A204.1 (cell line): ENCODE results near the gene TUBB4B.

Source experiments
- FAIRE-seq: peaks from 2 replicates; lab custom pipeline; 2012; peaks lifted over from hg19 to GRCh38; lab: Jason Lieb, UNC

The TUBB4B gene

DNA sequence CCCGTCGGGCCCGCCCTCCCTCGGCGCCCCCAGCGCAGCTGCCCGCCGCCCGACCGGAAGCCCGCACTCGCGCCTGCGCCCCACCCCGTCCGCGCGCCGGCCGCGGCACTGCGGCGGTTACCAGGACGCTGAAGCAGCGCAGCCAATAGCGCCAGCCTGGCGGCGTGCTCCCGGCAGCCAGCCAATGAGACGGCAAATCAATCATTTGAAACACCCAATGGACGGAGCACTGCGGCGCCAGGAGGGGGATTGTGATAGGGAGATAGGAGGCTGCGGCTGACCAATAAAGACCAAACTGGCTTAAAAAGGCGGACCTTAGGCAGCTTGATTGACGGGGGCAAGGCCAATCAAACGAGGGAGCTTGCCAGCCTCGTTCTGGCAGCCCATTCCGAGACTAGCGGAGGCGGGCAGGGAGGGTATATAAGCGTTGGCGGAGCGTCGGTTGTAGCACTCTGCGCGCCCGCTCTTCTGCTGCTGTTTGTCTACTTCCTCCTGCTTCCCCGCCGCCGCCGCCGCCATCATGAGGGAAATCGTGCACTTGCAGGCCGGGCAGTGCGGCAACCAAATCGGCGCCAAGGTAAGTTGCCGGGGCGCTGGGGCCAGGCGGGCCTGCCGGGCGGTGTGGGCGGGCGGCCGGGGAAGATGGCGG, at the start of gene TUBB4B:
Gene TUBB4B, plus strand, starts transcription at position 447 of the 649 bp plus-strand sequence. Its CDS starts 74 bp downstream, at position 521.
- peak; percentile 97 for FAIRE-seq

DNA sequence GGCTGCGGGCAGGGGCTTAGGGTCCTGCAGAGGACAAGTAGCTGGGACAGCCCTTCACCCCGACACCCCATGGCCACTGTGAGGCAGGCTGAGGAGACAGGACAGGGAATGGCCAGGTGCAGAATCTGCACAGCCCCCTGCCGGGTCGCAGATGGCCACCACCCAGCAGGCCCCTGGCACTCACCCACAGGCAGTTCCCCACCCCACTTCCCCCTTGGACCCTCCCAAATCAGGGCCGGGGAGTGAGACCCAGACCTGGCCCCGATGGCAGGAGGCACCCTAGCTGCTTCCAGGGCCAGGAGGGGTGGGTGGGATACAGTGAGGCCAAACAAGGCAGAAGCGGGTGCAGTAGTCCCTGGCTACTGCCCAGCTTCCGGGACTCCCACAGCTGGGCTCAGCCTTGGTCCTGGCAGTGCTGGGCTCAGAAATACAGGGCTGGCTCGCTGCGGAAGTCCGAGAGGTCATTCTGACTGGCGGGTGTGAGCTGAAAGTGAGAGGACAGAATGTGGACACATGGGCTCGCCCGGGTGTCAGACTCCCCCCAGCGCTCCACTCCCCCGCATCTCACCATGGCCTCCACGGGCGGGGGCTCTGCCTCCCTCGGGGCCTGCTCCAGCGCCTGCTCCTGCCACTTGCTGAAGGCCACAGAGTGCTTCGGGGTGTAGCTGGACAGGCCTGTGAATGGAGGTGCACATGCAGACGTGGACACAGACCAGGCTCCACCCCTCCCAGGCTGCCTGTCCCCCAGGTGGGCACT, 49.2 kb upstream of the TUBB4B start:
- FAIRE-seq: no peak

DNA sequence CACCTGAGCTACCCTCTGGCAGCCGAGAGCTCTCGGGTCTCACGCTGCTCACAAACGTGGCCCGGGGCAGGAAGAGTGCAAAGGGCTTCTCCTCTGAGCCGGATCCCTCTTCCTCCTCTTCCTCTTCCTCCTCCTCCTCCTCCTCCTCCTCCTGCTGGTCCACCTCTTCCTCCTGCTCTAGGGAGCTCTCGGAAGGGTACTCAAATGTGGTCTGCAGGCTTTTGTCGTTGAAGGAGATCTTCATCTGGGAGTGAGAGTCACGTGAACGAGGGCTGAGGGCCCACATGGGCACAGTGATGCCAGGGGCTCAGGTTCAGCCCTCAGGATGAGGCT, 48.7 kb upstream of the TUBB4B start:
- no peak for FAIRE-seq

DNA sequence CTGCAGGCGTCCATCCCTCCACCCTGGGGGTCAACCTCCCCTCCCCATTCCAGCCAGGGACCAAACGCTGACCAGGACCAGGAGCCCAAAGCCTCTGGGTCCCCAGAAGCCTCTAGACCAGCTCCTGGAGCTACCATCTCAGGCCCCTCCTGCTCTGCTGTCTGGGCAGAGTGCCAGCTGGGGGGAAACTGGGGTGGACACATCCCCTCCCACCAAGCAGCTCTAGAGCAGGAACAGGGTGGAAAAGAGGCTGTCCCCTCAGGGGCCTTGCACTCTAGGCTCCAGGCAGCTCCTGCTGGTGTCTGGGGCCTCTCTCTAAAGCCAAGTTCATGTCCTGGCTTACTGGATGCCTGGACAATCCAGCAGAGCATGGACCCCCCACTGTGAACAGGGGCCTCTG, 48.2 kb upstream of the TUBB4B start:
- no peak for FAIRE-seq

DNA sequence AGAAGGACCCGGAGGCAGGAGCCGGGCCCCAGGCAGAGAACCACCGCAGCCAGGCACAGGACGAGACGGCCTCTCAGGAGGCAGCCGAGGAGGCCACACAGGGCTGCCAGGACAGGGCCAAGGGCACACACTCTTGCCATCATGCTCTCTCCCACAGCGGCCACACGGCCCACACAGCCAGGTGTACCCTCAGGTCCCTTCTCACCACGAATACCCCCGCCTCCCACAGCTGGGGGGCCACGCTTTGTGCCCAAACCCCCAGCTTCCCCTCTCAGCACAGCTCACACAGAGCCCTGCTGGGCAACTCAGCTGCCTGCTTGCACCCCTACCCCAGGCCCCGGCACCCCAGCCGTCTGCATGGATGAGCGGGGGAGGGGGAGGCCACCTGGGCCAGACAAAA, 47.3 kb upstream of the TUBB4B start:
- no peak for FAIRE-seq

DNA sequence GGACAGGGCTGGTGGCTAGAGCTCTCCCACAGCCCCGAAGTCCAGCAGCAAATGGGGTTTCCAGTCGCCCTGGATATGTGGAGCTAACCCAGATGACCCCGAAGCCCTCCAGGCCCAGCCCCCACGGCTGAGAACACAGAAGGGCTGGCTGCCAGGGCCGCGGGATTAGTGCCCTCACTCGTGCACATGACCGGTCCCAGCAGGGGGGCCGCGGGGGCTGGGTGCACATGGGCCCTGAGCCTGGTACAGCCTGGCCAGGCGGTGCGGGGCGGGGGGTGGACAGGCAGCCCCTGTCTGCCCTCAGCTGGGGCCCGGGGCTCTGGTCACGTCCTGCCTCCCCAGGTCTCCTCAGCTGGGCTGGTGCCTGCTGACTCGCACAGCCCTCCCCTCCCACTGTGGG, 46.7 kb upstream of the TUBB4B start:
- FAIRE-seq: no peak

DNA sequence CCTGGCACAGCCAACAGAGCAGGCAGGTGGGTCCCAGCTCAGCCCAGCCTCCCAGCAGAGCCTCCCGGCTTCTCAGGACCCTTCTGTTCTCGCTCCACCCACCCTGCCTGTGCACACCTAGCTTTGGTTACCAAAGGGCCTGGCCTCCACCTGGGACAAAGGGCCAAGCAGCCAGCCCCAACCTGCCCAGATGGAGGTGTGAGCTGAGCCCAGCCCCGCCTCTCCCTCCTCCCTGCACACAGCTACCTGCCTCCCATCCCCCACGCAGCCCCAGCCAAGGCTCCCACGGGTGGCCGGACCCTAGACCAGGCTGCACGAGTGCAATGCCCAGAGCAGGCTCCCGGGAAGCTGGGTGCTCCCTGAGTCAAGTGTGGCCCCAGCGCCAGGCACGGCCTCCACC, 46.2 kb upstream of the TUBB4B start:
- no peak for FAIRE-seq

DNA sequence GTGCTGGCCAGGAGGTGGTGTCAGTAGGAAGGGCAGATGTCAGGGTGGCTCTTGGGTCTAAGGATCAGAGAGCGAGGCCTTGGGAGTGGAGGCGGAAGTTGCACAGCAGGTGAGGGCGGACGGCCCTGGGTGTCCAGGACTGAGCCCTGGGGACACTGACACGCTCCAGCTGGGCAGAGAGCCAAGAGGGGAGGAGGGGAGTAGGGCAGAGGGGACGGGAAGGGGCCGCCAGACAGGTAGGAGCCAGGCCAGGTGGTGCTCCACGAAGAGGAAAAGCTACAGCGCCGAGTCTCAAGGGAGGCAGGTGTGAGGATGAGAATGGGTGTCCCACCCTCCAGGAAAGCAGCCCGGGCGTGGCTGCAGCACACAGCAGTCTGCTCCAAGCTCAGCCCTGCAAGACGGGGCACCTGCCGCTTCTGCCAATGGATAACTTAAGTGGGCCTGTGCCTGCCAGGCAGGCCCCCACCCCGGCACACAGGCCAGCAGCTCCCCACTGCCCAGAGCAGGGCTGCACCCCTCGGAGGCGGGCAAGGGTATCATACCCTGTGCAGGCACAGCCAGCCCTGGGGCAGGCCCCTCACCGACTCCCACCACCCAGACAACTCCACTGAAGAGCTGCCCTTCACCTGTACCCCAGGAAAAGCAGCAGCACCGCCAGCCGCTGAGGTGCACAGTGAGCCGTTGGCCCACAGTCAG, 45.4 kb upstream of the TUBB4B start:
- no peak for FAIRE-seq

DNA sequence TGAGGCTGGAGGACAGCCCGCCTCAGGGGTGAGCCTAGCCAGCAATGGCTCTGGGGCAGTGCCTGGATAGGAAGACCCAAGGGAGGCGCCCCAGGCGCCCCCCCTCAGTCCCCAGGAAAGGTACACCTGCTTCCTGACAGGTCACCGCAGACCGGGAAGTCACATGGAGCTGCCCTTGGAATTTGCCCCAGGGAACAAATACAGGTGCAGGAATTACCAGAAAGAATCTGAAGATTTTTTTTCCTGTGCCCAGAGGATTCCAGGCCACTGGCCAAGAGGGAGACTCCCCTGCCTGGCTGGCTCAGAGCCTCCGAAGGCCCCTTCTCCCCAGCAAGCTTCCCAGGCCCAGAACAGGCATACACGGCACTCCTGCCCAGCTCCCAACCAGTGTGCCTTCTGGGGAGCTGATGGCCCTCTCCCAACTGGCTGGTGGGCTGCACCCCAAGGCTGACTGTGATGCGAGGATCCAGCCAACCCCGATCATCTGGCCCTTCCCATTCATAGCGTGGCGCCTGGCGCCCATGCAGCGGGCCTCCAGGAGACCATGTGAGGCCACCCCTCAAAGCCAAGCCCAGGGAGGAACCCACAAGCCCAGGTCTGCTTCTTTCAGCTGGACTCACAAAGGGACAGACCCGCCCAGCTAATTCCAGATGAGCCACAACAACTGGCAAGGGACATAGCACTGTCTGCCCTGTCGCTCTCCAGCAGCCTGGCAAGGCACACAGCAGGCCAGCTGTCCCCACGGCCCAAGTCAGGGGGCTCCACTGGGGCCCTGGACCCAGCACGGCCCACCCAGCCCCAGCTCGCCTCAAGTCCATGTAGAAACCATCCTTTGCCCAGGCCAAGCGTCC, 42.8 kb upstream of the TUBB4B start:
- FAIRE-seq: no peak

DNA sequence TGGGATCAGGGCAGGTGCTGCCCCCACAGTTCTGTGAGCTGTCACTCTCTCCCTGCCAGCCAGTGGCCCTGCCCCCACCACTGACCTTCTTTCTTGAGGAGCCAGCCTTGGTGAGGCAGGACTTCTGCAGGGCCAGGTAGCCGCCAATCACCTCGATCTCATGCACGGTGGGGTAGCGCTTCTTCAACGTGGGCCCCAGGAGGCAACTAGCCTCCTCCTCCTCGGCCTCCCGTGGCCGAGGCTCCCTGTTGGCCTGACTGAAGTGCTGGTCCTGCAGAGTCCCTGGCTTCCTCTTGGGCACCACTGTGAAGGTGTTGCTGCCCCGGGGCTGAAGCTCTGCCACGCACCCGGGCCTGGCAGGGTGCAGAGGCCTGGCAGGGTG, 42.2 kb upstream of the TUBB4B start:
- FAIRE-seq: no peak

DNA sequence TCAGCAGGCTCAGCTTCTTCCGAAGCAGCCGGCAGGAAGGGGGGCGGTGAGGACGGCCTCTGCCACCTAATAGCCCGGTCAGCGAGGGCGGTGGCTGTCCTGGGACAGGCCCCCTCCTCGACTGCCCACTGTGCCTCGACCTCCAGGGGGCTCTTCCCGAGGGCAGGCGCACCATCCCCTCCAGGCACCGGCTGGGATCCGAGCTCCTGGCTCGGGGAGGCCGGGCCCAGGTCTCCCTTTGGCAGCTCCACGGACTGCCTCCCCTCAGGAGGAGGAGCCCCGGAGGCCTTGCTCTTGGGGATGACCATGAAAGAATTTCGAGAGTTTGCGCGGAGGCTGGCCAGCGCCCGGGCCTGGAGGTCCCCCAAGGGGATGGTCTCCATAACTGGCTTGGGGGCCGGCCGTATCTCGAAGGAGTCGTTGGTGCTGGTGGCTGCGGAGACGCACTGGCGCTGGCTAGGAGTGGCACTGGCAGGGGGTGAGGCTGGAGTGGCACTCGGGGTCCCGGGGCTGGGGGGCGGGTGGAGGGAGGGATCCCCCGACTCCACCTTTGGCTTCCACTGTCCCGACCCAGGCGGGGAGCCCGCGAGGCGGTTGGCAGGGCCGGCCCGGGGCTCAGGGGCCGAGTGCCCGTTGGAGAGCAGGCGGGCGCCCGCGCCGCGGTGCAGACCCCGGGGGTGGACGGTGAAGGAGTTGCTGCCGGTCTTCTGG, 41.5 kb upstream of the TUBB4B start:
- no peak for FAIRE-seq

DNA sequence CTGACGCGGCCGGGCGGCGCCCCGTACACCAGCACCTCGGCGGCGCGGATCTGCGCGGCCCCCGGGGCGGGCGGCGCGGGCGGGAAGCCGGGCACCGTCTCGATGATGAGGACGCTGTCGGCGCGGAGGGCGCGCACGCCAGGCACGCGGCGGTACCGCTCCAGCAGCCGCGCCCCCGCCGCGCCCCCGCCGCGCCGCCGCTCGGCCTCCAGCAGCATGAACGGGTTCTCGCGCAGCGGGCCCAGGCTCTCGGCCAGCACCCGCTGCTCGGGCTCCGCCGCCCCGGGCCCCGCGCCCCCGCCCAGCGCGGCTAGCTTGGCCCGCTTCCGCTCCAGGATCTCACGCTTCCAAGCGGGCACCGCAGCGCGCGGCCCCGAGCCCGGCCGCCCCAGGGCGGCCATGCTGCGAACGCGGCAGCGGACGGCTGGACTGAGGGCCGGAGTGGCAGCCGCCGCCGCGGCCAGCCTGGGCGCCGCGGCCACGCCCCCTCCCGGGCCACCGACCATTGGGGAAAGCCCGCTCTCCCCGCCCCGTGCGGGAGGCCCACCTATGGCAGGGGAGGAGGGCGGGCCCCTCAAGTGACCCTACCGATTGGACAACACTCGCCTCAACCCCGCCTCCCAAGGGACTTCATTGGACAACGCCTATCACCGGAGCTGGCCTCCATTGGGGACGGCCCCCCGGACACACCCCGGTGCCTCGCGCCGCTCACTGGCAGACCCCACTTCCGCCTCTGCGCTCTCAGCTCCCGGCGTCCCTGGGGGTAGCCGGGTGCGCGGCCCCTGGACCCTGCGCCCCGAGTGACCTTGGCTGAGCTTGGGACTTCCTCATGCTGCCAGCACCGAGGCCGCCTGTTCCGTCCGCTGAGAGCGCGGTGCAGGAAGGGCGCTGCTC, 40.5 kb upstream of the TUBB4B start, which contains the start of gene TPRN:
Gene TPRN, minus strand, starts transcription at position 431 of the 894 bp plus-strand sequence. Its CDS starts 30 bp downstream, at position 401.
- peak; percentile 96 for FAIRE-seq

DNA sequence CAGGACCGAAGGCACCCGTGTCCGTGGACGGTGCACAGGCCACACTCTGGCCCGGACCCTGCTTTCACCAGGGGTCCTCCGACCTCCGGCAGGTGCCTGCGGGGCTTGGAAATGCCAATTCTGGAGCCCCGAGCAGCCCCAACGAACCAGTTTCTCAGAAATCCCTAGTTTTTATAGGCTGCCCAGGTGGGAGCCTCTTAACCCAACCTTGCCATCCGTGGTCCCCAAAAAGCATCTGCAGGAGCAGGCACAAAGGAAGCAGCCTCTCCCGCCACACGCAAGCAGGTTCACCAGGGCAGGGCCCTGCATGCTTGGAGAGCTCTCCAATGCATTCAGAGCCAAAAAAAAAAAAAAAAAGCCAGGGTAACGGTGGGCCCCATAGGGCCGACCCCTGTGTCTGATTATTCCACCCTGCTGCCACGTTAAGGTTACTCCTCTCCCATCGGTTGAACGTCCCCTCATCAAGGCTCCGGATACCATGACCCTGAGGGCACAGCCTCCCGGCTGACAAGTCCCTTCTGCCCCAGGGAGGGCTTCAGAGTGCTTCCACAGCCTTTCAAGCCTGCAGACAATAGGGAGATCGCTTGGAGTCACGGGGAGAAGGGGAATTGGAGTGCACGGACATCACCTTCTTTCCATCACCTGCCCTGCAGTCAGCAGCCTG, 39.8 kb upstream of the TUBB4B start:
- no peak for FAIRE-seq

DNA sequence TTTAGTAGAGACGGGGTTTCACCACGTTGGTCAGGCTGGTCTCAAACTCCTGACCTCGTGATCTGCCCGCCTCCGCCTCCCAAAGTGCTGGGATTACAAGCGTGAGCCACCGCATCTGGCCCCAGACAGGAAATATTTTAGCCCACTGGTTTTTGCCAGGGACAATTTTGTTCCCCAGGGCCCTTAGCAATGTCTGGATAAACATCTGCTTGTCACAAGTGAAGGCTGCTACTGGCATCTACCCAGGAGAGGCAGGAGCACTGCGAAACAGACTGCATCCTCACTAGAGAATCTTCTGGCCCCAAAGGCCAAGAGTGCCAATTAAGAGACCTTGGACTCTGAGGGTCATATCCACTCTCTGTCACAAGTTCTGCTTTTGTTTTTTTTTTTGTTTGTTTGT, 38.1 kb upstream of the TUBB4B start:
- no peak for FAIRE-seq

DNA sequence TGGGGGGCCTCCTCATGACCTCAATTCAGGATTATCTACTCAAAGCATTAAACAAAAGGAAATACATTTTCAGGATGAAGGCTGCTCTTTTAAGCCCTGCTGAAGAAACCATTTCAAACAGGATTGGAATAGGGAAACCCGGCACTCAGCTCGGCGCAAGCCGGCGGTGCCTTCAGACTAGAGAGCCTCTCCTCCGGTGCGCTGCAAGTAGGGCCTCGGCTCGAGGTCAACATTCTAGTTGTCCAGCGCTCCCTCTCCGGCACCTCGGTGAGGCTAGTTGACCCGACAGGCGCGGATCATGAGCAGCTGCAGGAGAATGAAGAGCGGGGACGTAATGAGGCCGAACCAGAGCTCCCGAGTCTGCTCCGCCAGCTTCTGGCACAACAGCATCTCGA, 36.4 kb upstream of the TUBB4B start:
- FAIRE-seq: no peak

DNA sequence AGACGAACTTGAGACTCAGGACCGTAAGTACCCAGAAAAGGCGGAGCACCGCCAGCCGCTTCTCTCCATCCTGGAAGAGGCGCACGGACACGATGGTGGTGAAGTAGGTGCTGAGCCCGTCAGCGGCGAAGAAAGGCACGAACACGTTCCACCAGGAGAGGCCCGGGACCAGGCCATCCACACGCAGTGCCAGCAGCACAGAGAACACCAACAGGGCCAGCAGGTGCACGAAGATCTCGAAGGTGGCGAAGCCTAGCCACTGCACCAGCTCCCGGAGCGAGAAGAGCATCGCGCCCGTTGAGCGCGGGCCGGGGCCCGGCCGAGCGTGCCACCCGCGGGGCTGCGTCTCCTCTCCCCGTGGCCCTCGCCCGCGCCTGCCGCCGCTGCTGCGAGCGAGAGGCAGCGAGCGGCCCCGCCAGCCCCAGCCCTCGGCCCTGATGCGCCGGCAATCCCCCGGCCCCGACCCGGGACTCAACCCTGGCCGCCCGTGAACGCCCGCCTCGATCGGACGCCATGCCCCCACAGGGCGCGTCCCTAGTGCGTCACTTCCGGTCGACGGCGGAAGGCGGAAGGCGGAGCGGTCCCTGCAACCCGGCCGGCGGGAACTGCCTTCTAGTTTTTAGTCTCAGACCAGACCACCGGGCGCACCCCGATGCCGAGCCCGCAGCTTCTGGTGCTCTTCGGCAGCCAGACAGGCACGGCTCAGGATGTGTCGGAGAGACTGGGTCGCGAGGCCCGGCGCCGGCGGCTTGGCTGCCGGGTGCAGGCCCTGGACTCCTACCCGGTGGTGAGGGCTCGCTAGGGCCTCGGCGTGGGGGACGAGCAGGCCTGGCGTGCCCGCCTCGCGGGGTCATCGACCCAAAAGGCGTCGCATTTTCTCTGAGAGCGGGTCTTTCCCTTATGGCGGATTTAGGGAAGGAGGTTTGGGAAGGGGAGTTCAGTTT, 35.7 kb upstream of the TUBB4B start, which contains the start of the genes NDOR1 and TMEM203:
Gene NDOR1, plus strand, starts transcription at position 575 of the 944 bp plus-strand sequence. Its CDS starts 78 bp downstream, at position 653.
Gene TMEM203, minus strand, starts transcription at position 523 of the 944 bp plus-strand sequence. Its CDS starts 234 bp downstream, at position 289.
- no peak for FAIRE-seq

DNA sequence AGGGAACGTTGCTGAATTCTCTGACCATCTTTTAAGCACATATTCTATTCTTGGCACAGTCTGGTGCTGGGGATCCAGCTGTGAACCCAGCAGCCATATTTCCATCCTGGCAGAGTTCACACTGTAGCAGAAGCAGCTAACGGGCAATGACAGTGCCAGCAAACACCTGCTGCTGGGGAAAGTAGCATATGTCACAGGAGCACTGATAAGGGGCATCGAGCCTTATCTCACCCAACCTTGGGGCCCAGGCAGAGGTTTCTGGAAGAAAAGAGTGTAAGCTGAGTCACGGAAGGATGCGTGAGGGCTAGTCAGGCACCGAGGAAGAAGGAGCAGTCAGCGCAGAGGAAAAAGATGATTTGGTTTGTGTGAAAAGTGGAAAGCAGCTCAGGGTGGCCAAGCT, 34.5 kb upstream of the TUBB4B start:
- no peak for FAIRE-seq

DNA sequence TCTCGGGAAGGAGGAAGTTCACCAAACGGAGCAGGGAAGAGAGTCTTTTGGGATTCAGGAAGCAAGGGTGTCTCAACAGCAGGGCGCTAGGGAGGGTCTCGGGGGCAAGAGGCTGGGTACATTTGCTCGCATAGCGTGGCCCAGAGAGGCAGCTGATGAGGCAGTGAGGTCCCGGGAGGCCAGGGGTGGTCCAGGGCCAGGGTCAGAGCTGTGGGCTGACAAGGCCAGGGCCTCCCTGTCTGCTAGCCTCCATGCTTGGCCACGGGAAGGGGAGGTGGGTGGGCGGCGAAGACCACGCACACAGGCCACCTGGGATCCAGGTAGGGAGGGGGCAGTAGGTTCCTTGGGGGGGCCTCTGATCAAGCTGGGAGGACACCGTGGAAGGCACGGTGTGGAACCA, 29.6 kb upstream of the TUBB4B start:
- no peak for FAIRE-seq

DNA sequence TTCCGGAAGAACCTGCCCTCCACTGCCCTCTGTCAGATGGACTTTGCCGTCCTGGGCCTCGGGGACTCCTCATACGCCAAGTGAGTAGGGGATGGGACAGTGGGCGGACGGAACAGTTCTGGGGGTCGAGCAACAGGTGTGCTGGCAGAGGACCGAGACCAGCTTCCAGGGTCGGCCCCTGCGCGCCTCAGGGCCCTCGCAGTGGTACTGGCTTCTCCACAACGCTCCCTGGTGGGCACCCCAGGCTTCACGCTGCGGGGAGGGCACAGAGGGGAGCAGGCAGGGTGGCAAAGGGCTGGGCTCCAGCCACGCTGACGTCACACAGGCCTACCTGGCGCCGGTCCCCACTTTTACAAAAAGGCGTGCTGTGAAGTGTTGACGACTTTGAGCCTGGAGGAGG, 28.6 kb upstream of the TUBB4B start:
- FAIRE-seq: no peak
